GM13976 (cell line): ENCODE data around the gene PSTK.

Experiments
- DNase-seq: peaks from one replicate; pipeline ENCODE4 v3.0.0; 2012; ENCODE audit warnings: low spot score
- in situ Hi-C: fragments of 300-500 bp; cut with MboI; formaldehyde crosslinking; loops from one replicate; pipeline ENCODE4 v1.12.0; 2022; ENCODE audit warnings: low sequenced_read_pairs, mixed read lengths, inconsistent platforms; ENCODE audit not compliant: unreplicated experiment
- TF ChIP-seq, protein P1 (sequence below): IDR thresholded peaks from 2 replicates; pipeline ENCODE4 v1.5.1; 2012; ENCODE audit warnings: borderline replicate concordance, mild to moderate bottlenecking; ENCODE audit not compliant: insufficient read depth; ENCODE audit errors: extremely low read depth, missing control alignments, control extremely low read depth

Gene PSTK

DNA sequence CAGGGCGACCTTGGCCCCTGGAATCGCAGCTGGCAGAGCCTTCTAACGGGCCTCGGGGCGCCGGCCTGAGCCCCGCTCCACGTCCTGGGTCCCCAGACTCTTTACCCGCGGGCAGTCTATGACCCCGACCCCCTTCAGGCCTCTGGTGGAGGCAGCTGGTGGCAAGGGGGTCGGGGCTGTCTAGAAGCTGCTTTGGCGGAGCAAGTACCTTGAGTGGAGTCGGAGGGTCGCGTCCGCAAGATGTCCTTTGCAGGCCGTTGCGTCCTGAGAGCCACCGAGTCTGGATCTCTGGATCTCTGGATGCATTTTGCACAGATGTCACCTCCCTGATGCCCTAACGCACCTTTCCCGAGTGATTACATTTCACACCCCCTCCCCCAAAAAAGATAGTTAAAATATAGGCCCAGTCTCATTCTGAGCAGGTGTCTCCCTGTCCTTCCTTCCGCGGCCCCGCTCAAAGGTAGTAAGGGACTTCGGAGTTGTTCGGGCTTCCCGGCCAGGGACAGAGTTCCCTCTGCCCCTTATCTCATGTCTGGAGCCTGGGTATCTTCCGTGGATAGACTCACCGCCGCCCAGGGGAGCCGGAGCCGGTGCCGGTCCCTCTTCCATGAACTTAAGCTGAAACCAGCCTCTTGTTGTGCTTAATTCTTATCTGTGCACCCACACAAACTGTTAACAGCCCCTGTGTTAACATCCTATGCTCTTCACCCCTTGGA is 29.1 kb downstream of the PSTK start:
- TF ChIP-seq, protein P1, sequence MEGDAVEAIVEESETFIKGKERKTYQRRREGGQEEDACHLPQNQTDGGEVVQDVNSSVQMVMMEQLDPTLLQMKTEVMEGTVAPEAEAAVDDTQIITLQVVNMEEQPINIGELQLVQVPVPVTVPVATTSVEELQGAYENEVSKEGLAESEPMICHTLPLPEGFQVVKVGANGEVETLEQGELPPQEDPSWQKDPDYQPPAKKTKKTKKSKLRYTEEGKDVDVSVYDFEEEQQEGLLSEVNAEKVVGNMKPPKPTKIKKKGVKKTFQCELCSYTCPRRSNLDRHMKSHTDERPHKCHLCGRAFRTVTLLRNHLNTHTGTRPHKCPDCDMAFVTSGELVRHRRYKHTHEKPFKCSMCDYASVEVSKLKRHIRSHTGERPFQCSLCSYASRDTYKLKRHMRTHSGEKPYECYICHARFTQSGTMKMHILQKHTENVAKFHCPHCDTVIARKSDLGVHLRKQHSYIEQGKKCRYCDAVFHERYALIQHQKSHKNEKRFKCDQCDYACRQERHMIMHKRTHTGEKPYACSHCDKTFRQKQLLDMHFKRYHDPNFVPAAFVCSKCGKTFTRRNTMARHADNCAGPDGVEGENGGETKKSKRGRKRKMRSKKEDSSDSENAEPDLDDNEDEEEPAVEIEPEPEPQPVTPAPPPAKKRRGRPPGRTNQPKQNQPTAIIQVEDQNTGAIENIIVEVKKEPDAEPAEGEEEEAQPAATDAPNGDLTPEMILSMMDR: no peak
- peak; percentile 48 for DNase-seq
- in situ Hi-C loops: no loop called here

DNA sequence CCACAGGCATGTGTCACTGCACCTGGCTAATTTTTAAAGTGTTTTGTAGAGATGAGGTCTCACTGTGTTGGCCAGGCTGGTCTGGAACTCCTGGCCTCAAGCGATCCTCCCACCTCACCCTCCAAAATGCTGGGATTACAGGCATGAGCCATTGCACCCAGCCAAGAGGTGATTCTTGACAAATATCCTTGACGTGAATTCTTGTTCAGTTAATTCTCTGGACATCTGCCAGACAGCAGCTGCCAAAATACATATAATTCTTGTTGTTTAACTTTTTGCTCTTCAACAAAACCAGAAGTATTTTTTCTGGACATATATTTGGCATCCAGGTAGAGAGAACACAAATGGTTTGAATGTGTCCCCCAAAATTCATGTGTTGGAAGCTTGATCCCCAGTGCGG is 31.8 kb downstream of the PSTK start:
- TF ChIP-seq, protein P1: no peak
- no peak for DNase-seq
- in situ Hi-C loops: no loop called here

DNA sequence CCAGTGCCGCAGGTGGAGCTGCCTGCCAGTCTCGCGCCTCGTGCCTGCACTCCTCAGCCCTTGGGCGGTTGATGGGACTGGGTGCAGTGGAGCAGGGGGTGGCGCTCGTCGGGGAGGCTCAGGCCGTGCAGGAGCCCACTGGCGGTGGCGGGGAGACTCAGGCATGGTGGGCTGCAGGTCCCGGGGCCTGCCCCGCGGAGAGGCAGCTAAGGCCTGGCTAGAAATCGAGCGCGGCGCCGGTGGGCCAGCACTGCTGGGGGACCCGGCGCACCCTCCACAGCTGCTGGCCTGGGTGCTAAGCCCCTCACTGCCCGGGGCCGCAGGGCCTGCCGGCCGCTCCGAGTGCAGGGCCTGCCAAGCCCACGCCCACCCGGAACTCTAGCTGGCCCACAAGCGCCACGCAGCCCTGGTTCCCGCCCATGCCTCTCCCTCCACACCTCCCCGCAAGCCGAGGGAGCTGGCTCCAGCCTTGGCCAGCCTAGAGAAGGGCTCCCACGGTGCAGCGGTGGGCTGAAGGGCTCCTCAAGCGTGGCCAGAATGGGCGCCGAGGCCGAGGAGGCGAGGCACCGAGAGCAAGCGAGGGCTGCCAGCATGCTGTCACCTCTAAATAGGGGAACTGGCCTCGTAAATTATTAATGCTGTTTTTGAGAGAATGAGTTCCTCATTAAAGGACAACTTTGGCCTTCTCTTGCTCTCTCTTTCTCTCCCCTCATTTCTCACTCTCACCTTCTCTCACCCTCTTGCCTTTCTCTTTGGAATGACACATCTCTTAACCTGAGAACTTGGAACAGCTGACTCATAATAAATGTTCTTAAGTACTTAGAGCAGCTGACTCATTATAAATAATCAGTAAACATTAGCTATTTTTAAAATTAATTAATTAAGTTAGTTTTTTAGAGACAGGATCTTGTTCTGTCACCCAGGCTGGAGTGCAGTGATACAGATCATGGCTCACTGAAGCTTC is 33.5 kb downstream of the PSTK start:
- DNase-seq: no peak

DNA sequence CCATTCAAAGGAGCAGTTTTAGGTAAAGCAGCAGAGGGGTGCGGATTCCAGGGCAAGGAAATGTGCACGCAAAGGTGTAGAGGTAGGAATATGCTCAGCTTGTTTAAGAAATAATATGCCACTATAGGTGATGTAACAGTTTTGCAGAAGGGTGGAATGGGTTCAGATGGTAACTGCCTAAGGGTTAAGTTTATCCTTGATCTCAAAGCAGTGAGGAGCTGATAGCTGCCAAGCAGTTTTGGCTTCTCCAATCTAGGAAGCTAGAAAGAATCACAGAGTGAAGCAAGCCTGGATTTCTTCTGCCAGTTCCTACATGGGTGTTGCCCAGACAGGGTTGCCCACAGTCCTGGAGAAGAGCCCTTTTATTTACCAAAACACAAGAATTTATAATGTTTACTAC is 34.6 kb downstream of the PSTK start:
- no peak for DNase-seq
- TF ChIP-seq, protein P1: no peak
- in situ Hi-C loops: no loop called here

More for the DNA sequence above, 33.5 kb downstream of the PSTK start:
- in situ Hi-C loops: no loop called here
- TF ChIP-seq, protein P1: no peak

DNA sequence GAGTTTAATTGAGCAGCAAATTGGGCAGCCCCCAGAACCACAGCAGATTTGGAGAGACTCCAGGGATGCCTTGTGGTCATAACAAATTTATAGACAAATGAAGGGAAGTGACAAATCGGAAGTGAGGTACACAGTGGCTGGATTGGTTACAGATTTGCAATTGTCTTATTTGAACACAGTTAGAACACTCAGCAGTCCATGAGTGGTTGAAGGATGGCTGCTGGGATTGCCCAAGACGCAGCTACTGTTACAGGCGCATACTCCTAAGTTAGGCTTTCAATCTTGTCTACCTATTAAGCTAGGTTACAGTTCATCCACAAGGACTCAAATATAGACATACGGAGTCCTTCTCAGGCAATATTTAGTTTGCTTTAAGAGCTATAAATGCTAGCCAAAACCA is 36.0 kb downstream of the PSTK start:
- TF ChIP-seq, protein P1: no peak
- in situ Hi-C loops: no loop called here
- DNase-seq: no peak

DNA sequence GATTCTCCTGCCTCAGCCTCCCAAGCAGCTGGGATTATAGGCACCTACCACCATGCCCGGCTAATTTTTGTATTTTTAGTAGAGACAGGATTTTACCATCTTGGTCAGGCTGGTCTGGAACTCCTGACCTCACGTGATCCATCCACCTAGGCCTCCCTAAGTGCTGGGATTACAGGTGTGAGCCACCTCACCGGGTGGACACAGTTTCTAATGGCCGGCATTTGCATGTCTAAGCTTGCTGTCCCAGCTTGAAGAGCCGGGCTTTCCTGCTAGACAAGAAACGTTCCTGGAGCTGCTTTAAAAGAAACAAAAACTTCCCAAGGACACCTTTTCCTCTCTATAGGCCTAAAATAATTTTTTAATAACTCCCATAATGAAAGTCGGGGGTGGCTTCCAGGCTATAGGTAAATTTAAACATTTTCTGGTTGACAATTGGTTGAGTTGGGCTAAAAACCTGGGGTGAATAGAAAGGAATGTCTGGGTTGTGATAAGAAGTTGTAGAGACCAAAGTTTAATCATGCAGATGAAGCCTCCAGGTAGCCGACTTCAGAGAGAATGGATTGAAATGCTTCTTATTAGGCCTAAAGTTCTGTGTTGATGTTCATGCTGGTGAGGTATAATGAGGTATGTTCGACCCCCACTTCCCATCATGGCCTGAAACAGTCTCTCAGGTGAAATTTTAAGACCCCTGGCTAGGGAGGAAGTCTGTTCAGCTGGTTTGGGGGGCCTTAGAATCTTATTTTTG is 37.4 kb downstream of the PSTK start:
- in situ Hi-C loops: no loop called here
- DNase-seq: no peak
- TF ChIP-seq, protein P1: no peak
